Ascending aorta (tissue), 2 donors: ENCODE data around the gene CREBZF. TPM values are rescaled to one million over a fixed set of nuclear protein-coding genes. Genes with fewer than 3 reads are reported as not detected.
"Not testable (repeated sequence)": the region's sequence is repeated elsewhere in the genome, so short reads cannot be mapped to it uniquely, and the experiment has no call there.

Source experiments
- DNase-seq, 2 donors: peaks; one replicate each; pipeline ENCODE4 v3.0.0-alpha.2; 2019; ENCODE audit warnings: low spot score in 2 of 2
- H3K27ac ChIP-seq, 2 donors: fragments of 200-600 bp; sonication (generic); one replicate each; pipeline ENCODE4 v1.5.1; 2016 to 2017; ENCODE audit warnings: mild to moderate bottlenecking in 1 of 2
- H3K27me3 ChIP-seq: fragments of 200-600 bp; sonication (generic); one replicate; pipeline ENCODE4 v1.5.1; 2017
- H3K36me3 ChIP-seq, 2 donors: fragments of 200-600 bp; sonication (generic); one replicate each; pipeline ENCODE4 v1.5.1; 2016
- H3K4me1 ChIP-seq, 2 donors: fragments of 200-600 bp; sonication (generic); one replicate each; pipeline ENCODE4 v1.5.1; 2016 to 2017; ENCODE audit warnings: mild to moderate bottlenecking in 1 of 2
- H3K4me3 ChIP-seq, 2 donors: fragments of 200-600 bp; sonication (generic); one replicate each; pipeline ENCODE4 v1.5.1; 2016 to 2017; ENCODE audit warnings: mild to moderate bottlenecking in 1 of 2
- H3K9me3 ChIP-seq, 2 donors: fragments of 200-600 bp; sonication (generic); one replicate each; pipeline ENCODE4 v1.5.1; 2016
- CTCF ChIP-seq, 3 experiments: fragments of 200-600 bp in 2 of 3; fragments of 450-650 bp in 1 of 3; sonication (generic) in 2 of 3; IDR thresholded peaks; one replicate each; pipeline ENCODE4 v1.5.1; 2016 to 2019; ENCODE audit warnings: antibody characterized with exemption in 3 of 3, mild to moderate bottlenecking in 1 of 3, moderate library complexity in 1 of 3
- intact Hi-C: fragments of 100-400 bp; cut with DNase I; formaldehyde crosslinking; loops from one replicate; pipeline ENCODE4 v1.15.1; 2023
- total RNA-seq: library from RNA; depleted of rRNA; stranded (reverse); fragments of >200 nt; gene quantifications from one replicate; pipeline ENCODE4 v1.1.0, GENCODE V29; 2016

CREBZF gene
- total RNA-seq, 1 donor from 2014 or later: 29.7 TPM

GRCh38 chr11:85627332-85627997 is 37.5 kb downstream of the CREBZF start, which contains the start of gene DLG2:
Gene DLG2, minus strand, starts transcription at chr11:85627344.
- Histone ChIP-seq H3K9me3 (no peaks in the 10 kb centered on the region), H3K4me3 (peak within 1 kb of the TSS; percentile 51 to 88), H3K36me3 (peaks cover 0 to 5% of the 10 kb centered on the region in 2 donors), H3K4me1 (peaks cover 0 to 6% of the 10 kb centered on the region in 2 donors), H3K27ac (peak within 1 kb of the TSS; percentile 92 to 97), H3K27me3 (no peaks in the 10 kb centered on the region)
- DNase-seq: peak in 1 of 2 donors; percentile 67
- TF ChIP-seq CTCF (IDR thresholded peaks at IDR 0.05): no peak
- intact Hi-C loops: loop anchor here (10.0 kb wide), 1 partner anchor 617 kb away; the partner anchor contains the start of gene EED

- TF ChIP-seq CTCF (IDR thresholded peaks at IDR 0.05): no peak
- Histone ChIP-seq H3K4me3 (peak overlapping the region; percentile 51 to 88), H3K36me3 (no peaks in the 10 kb centered on the region), H3K27me3 (no peaks in the 10 kb centered on the region), H3K4me1 (peaks cover 0 to 6% of the 10 kb centered on the region in 2 donors), H3K27ac (peak overlapping the region; percentile 92 to 97), H3K9me3 (no peaks in the 10 kb centered on the region)
- intact Hi-C loops: loop anchor here (10.0 kb wide), 1 partner anchor 618 kb away; the partner anchor contains the start of gene EED
- DNase-seq: no peak
Observed at GRCh38 chr11:85626496-85626895, 38.4 kb downstream of the CREBZF start.

GRCh38 chr11:85620256-85620655 is 44.7 kb downstream of the CREBZF start:
- TF ChIP-seq CTCF (IDR thresholded peaks at IDR 0.05): no peak
- H3K36me3 ChIP-seq: no peaks in the 10 kb centered on the region
- H3K4me3 ChIP-seq: no peak overlapping the region
- H3K27me3 ChIP-seq: no peaks in the 10 kb centered on the region
- no peaks in the 10 kb centered on the region for H3K4me1 ChIP-seq
- DNase-seq: no peak
- H3K9me3 ChIP-seq: no peaks in the 10 kb centered on the region
- intact Hi-C loops: loop anchor here (10.0 kb wide), 1 partner anchor 625 kb away; the partner anchor contains the start of gene EED
- H3K27ac ChIP-seq: no peak overlapping the region

GRCh38 chr11:85619499-85619898 is 45.4 kb downstream of the CREBZF start:
- intact Hi-C loops: no loop called here
- H3K9me3 ChIP-seq: no peaks in the 10 kb centered on the region
- no peaks in the 10 kb centered on the region for H3K4me1 ChIP-seq
- H3K27ac ChIP-seq: no peak overlapping the region
- no peak overlapping the region for H3K4me3 ChIP-seq
- DNase-seq: no peak
- H3K36me3 ChIP-seq: no peaks in the 10 kb centered on the region
- H3K27me3 ChIP-seq: no peaks in the 10 kb centered on the region
- no peak for TF ChIP-seq CTCF (IDR thresholded peaks at IDR 0.05)

GRCh38 chr11:85611643-85612042 is 53.3 kb downstream of the CREBZF start:
- H3K27ac ChIP-seq, H3K4me3 ChIP-seq, DNase-seq, H3K4me1 ChIP-seq, H3K27me3 ChIP-seq, H3K36me3 ChIP-seq, intact Hi-C loops, H3K9me3 ChIP-seq: not testable (repeated sequence)

Other genes starting within 250 kb of the CREBZF start
- gene DLG2, start 37.8 kb downstream of the CREBZF start, total RNA-seq: 0.43 TPM
- 76.4 TPM for gene TMEM126B, start 36.5 kb downstream of the CREBZF start, total RNA-seq
- 6.8 TPM for gene TMEM126A, start 17.2 kb downstream of the CREBZF start, total RNA-seq
- 16.6 TPM for gene CCDC89, start 21.1 kb upstream of the CREBZF start, total RNA-seq
- gene SYTL2, start 146.0 kb upstream of the CREBZF start, total RNA-seq: 151 TPM
- gene CCDC83, start 190.3 kb upstream of the CREBZF start, total RNA-seq: not detected